Fibroblast of mammary gland (primary cell): ENCODE measurements around the gene DHRSX.
"Not testable (repeated sequence)": the region's sequence is repeated elsewhere in the genome, so short reads cannot be mapped to it uniquely, and the experiment has no call there.

Source experiments
- DNase-seq: peaks from one replicate; pipeline ENCODE4 v3.0.0-alpha.2; 2010; ENCODE audit warnings: low read depth
- H3K4me3 ChIP-seq: 2 replicates; pipeline ENCODE4 v1.5.1; 2011; ENCODE audit warnings: low read depth, mild to moderate bottlenecking, low read length, moderate library complexity; ENCODE audit not compliant: control insufficient read depth
- CTCF ChIP-seq: conservative IDR thresholded peaks from 2 replicates; pipeline ENCODE4 v1.5.1; 2011; ENCODE audit warnings: low read depth, low read length, inconsistent platforms; ENCODE audit not compliant: control insufficient read depth, insufficient read depth

Gene DHRSX

GRCh38 chrX:2401201-2401589 lies 99.6 kb downstream of the DHRSX start:
- DNase-seq: peak; percentile 41
- no peak overlapping the region for H3K4me3 ChIP-seq
- TF ChIP-seq CTCF: no peak

- no peak overlapping the region for H3K4me3 ChIP-seq
- no peak for TF ChIP-seq CTCF
- DNase-seq: peak; percentile 47
These were observed 102.6 kb downstream of the DHRSX start for GRCh38 chrX:2398064-2398656.

- no peak for TF ChIP-seq CTCF
- no peak for DNase-seq
- H3K4me3 ChIP-seq: no peak overlapping the region
These were observed 103.3 kb downstream of the DHRSX start for GRCh38 chrX:2397229-2398063.

GRCh38 chrX:2395261-2395992 lies 105.3 kb downstream of the DHRSX start:
- no peak for TF ChIP-seq CTCF
- DNase-seq: no peak
- H3K4me3 ChIP-seq: no peak overlapping the region

- TF ChIP-seq CTCF: no peak
- no peak overlapping the region for H3K4me3 ChIP-seq
- DNase-seq: peak; percentile 80
These were observed 108.7 kb downstream of the DHRSX start for GRCh38 chrX:2391869-2392606.

- no peak for DNase-seq
- TF ChIP-seq CTCF: no peak
- no peak overlapping the region for H3K4me3 ChIP-seq
These were observed 110.0 kb downstream of the DHRSX start for GRCh38 chrX:2390754-2391153.

GRCh38 chrX:2389731-2390130 lies 111.0 kb downstream of the DHRSX start:
- H3K4me3 ChIP-seq, DNase-seq: not testable (repeated sequence)
